ENCODE measurements around the gene EML2.

EML2 gene

GRCh38 chr19:45632468-45633196 is 6.6 kb downstream of the EML2 start (continued):
- TF ChIP-seq ZNF837 (tag by site-specific recombination; IDR thresholded peaks at IDR 0.05) = no peak
- TF ChIP-seq ZNF366 (tag by site-specific recombination; conservative IDR thresholded peaks at IDR 0.05) = 0 out of 2 replicates have a peak, but pooled peaks have one; percentile 20
- no peak for TF ChIP-seq ZNF354C (tag by site-specific recombination; IDR thresholded peaks at IDR 0.05; ENCODE audit: borderline replicate concordance, low read depth)
- TF ChIP-seq ZNF514 (tag by site-specific recombination; IDR thresholded peaks at IDR 0.05) = no peak
- TF ChIP-seq ZNF184 (tag by site-specific recombination; IDR thresholded peaks at IDR 0.05) = no peak
- TF ChIP-seq ZXDB (tag by site-specific recombination; IDR thresholded peaks at IDR 0.05) = peak; percentile 67
- TF ChIP-seq ZNF223 (tag by site-specific recombination; IDR thresholded peaks at IDR 0.05) = 0 out of 2 replicates have a peak, but pooled peaks have one; percentile 25
- TF ChIP-seq ZNF707 (tag by site-specific recombination; IDR thresholded peaks at IDR 0.05) = no peak
- no peak for TF ChIP-seq ZNF580 (tag by site-specific recombination; IDR thresholded peaks at IDR 0.05)
- TF ChIP-seq, protein P1, sequence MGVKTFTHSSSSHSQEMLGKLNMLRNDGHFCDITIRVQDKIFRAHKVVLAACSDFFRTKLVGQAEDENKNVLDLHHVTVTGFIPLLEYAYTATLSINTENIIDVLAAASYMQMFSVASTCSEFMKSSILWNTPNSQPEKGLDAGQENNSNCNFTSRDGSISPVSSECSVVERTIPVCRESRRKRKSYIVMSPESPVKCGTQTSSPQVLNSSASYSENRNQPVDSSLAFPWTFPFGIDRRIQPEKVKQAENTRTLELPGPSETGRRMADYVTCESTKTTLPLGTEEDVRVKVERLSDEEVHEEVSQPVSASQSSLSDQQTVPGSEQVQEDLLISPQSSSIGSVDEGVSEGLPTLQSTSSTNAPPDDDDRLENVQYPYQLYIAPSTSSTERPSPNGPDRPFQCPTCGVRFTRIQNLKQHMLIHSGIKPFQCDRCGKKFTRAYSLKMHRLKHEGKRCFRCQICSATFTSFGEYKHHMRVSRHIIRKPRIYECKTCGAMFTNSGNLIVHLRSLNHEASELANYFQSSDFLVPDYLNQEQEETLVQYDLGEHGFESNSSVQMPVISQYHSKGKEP (tag by site-specific recombination; IDR thresholded peaks at IDR 0.05) = no peak
- TF ChIP-seq, protein P2, sequence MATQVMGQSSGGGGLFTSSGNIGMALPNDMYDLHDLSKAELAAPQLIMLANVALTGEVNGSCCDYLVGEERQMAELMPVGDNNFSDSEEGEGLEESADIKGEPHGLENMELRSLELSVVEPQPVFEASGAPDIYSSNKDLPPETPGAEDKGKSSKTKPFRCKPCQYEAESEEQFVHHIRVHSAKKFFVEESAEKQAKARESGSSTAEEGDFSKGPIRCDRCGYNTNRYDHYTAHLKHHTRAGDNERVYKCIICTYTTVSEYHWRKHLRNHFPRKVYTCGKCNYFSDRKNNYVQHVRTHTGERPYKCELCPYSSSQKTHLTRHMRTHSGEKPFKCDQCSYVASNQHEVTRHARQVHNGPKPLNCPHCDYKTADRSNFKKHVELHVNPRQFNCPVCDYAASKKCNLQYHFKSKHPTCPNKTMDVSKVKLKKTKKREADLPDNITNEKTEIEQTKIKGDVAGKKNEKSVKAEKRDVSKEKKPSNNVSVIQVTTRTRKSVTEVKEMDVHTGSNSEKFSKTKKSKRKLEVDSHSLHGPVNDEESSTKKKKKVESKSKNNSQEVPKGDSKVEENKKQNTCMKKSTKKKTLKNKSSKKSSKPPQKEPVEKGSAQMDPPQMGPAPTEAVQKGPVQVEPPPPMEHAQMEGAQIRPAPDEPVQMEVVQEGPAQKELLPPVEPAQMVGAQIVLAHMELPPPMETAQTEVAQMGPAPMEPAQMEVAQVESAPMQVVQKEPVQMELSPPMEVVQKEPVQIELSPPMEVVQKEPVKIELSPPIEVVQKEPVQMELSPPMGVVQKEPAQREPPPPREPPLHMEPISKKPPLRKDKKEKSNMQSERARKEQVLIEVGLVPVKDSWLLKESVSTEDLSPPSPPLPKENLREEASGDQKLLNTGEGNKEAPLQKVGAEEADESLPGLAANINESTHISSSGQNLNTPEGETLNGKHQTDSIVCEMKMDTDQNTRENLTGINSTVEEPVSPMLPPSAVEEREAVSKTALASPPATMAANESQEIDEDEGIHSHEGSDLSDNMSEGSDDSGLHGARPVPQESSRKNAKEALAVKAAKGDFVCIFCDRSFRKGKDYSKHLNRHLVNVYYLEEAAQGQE (tag by site-specific recombination; IDR thresholded peaks at IDR 0.05) = no peak
- TF ChIP-seq ZNF792 (tag by site-specific recombination; IDR thresholded peaks at IDR 0.05) = no peak
- no peak for TF ChIP-seq YY2 (tag by site-specific recombination; IDR thresholded peaks at IDR 0.05)
- TF ChIP-seq ZNF133 (tag by site-specific recombination; IDR thresholded peaks at IDR 0.05) = no peak
- TF ChIP-seq ZNF664 (tag by site-specific recombination; IDR thresholded peaks at IDR 0.05) = no peak
- TF ChIP-seq ZNF157 (tag by site-specific recombination; IDR thresholded peaks at IDR 0.05) = no peak
- TF ChIP-seq ZNF658 (tag by site-specific recombination; IDR thresholded peaks at IDR 0.05) = no peak
- TF ChIP-seq ZNF660 (tag by site-specific recombination; IDR thresholded peaks at IDR 0.05) = peak; percentile 85
- no peak for TF ChIP-seq GFI1B (tag by site-specific recombination; IDR thresholded peaks at IDR 0.05)
- TF ChIP-seq ZNF350 (tag by site-specific recombination; IDR thresholded peaks at IDR 0.05) = no peak
- TF ChIP-seq ZNF596 (tag by site-specific recombination; IDR thresholded peaks at IDR 0.05) = no peak
- TF ChIP-seq ZNF239 (tag by site-specific recombination; IDR thresholded peaks at IDR 0.05) = no peak
- no peak for TF ChIP-seq ZNF513 (tag by site-specific recombination; IDR thresholded peaks at IDR 0.05)
- no peak for TF ChIP-seq ZSCAN16 (tag by site-specific recombination; IDR thresholded peaks at IDR 0.05)
- TF ChIP-seq ZNF585B (tag by site-specific recombination; IDR thresholded peaks at IDR 0.05) = no peak
- TF ChIP-seq ZNF426 (tag by site-specific recombination; IDR thresholded peaks at IDR 0.05) = no peak
- TF ChIP-seq ZNF221 (tag by site-specific recombination; IDR thresholded peaks at IDR 0.05; ENCODE audit: borderline replicate concordance) = no peak
- TF ChIP-seq ZNF2 (tag by site-specific recombination; IDR thresholded peaks at IDR 0.05) = 0 out of 2 replicates have a peak, but pooled peaks have one; percentile 27
- TF ChIP-seq, protein P3, sequence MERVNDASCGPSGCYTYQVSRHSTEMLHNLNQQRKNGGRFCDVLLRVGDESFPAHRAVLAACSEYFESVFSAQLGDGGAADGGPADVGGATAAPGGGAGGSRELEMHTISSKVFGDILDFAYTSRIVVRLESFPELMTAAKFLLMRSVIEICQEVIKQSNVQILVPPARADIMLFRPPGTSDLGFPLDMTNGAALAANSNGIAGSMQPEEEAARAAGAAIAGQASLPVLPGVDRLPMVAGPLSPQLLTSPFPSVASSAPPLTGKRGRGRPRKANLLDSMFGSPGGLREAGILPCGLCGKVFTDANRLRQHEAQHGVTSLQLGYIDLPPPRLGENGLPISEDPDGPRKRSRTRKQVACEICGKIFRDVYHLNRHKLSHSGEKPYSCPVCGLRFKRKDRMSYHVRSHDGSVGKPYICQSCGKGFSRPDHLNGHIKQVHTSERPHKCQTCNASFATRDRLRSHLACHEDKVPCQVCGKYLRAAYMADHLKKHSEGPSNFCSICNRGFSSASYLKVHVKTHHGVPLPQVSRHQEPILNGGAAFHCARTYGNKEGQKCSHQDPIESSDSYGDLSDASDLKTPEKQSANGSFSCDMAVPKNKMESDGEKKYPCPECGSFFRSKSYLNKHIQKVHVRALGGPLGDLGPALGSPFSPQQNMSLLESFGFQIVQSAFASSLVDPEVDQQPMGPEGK (tag by site-specific recombination; IDR thresholded peaks at IDR 0.05) = peak; percentile 47; the same call in 1 of the 2 replicates
- TF ChIP-seq ZNF18 (tag by site-specific recombination; IDR thresholded peaks at IDR 0.05) = no peak
- no peak for TF ChIP-seq SCRT1 (tag by site-specific recombination; IDR thresholded peaks at IDR 0.05; ENCODE audit: borderline replicate concordance)
